Thyroid gland (tissue), 4 donors: ENCODE results near the gene KCNRG.

ENCODE experiments used
- CTCF ChIP-seq, 6 experiments: fragments of 200-600 bp in 3 of 6; fragments of 450-650 bp in 3 of 6; sonication (generic) in 3 of 6; IDR thresholded peaks; one replicate each; pipeline ENCODE4 v1.5.1; 2016 to 2019; ENCODE audit warnings: antibody characterized with exemption in 6 of 6, mild to moderate bottlenecking in 2 of 6, inconsistent platforms in 1 of 6, moderate library complexity in 1 of 6
- POLR2A ChIP-seq, 2 donors: fragments of 450-650 bp; IDR thresholded peaks; one replicate each; pipeline ENCODE4 v1.6.1; 2017; ENCODE audit warnings: antibody characterized with exemption in 2 of 2, mild to moderate bottlenecking in 2 of 2, moderate library complexity in 1 of 2

- TF ChIP-seq POLR2A (IDR thresholded peaks at IDR 0.05) (no peak), CTCF (IDR thresholded peaks at IDR 0.05) (no peak)
Observed at GRCh38 chr13:50015750-50016149, 506 bp downstream of the KCNRG start.
